HG03520 (cell line): Measurements from ENCODE around the gene PLEKHA5.
A peak's percentile ranks its signal among the peaks of the same experiment; 100 is the strongest.
"Not testable (repeated sequence)": the region's sequence is repeated elsewhere in the genome, so short reads cannot be mapped to it uniquely, and the experiment has no call there.

Source experiments
- ATAC-seq: cut with Tn5 transposase; IDR thresholded peaks from one replicate; pipeline ENCODE4 v1.9.1; 2021; ENCODE audit warnings: mild to moderate bottlenecking, moderate library complexity; ENCODE audit not compliant: unreplicated experiment

Gene PLEKHA5

GRCh38 chr12:19305621-19306020 lies 176.1 kb downstream of the PLEKHA5 start:
- ATAC-seq = not testable (repeated sequence)

- ATAC-seq = no peak
Measured at GRCh38 chr12:19306366-19306765, 176.8 kb downstream of the PLEKHA5 start.

GRCh38 chr12:19307451-19307850 lies 177.9 kb downstream of the PLEKHA5 start:
- no peak for ATAC-seq

GRCh38 chr12:19311165-19311564 lies 181.6 kb downstream of the PLEKHA5 start:
- ATAC-seq = no peak

GRCh38 chr12:19312637-19313036 lies 183.1 kb downstream of the PLEKHA5 start:
- no peak for ATAC-seq

- ATAC-seq = no peak
Measured at GRCh38 chr12:19316425-19316824, 186.9 kb downstream of the PLEKHA5 start.

GRCh38 chr12:19322376-19322775 lies 192.8 kb downstream of the PLEKHA5 start:
- no peak for ATAC-seq

- no peak for ATAC-seq
Measured at GRCh38 chr12:19323805-19324204, 194.3 kb downstream of the PLEKHA5 start.

GRCh38 chr12:19326102-19326501 lies 196.6 kb downstream of the PLEKHA5 start:
- ATAC-seq = no peak

GRCh38 chr12:19332196-19332595 lies 202.7 kb downstream of the PLEKHA5 start:
- no peak for ATAC-seq

- no peak for ATAC-seq
Measured at GRCh38 chr12:19338405-19338804, 208.9 kb downstream of the PLEKHA5 start.

- not testable (repeated sequence) for ATAC-seq
Measured at GRCh38 chr12:19350850-19351249, 221.3 kb downstream of the PLEKHA5 start.

GRCh38 chr12:19351346-19351745 lies 221.8 kb downstream of the PLEKHA5 start:
- ATAC-seq = no peak

- ATAC-seq = no peak
Measured at GRCh38 chr12:19369691-19370148, 240.2 kb downstream of the PLEKHA5 start.

GRCh38 chr12:19373586-19373985 lies 244.1 kb downstream of the PLEKHA5 start:
- no peak for ATAC-seq

- ATAC-seq = no peak
Measured at GRCh38 chr12:19375888-19376287, 246.4 kb downstream of the PLEKHA5 start.

GRCh38 chr12:19376691-19377090 lies 247.2 kb downstream of the PLEKHA5 start:
- no peak for ATAC-seq

GRCh38 chr12:19382111-19382526 lies 252.6 kb downstream of the PLEKHA5 start:
- ATAC-seq = peak; percentile 93

GRCh38 chr12:19382563-19382962 lies 253.0 kb downstream of the PLEKHA5 start:
- ATAC-seq = no peak

- no peak for ATAC-seq
Measured at GRCh38 chr12:19387161-19387560, 257.6 kb downstream of the PLEKHA5 start.

- no peak for ATAC-seq
Measured at GRCh38 chr12:19388131-19388549, 258.6 kb downstream of the PLEKHA5 start.

GRCh38 chr12:19390051-19390598 lies 260.6 kb downstream of the PLEKHA5 start:
- ATAC-seq = no peak

GRCh38 chr12:19392644-19393043 lies 263.1 kb downstream of the PLEKHA5 start:
- not testable (repeated sequence) for ATAC-seq
